Measurements from ENCODE around the gene LAIR1.

LAIR1 gene

GRCh38 chr19:54319049-54319448, 45.7 kb downstream of the LAIR1 start:
- DNase-seq = no peak

- DNase-seq = no peak
Observed at GRCh38 chr19:54317965-54318240, 46.8 kb downstream of the LAIR1 start.

GRCh38 chr19:54317108-54317964, 47.4 kb downstream of the LAIR1 start:
- DNase-seq = no peak

- no peak for DNase-seq
Observed at GRCh38 chr19:54316746-54317107, 48.0 kb downstream of the LAIR1 start.

GRCh38 chr19:54315956-54316355, 48.8 kb downstream of the LAIR1 start:
- DNase-seq = no peak

GRCh38 chr19:54312436-54313377, 52.0 kb downstream of the LAIR1 start, which contains the start of gene LILRA5:
TSS of gene LILRA5 (minus strand) at chr19:54313166. CDS start at chr19:54313019, 147 bp downstream.
- DNase-seq = peak in 2 of 51 donors; percentile 6 to 12

- DNase-seq = no peak
Observed at GRCh38 chr19:54312011-54312410, 52.7 kb downstream of the LAIR1 start.

GRCh38 chr19:54311486-54311885, 53.2 kb downstream of the LAIR1 start:
- no peak for DNase-seq

- DNase-seq = no peak
Observed at GRCh38 chr19:54310543-54310942, 54.2 kb downstream of the LAIR1 start.

GRCh38 chr19:54309811-54310210, 54.9 kb downstream of the LAIR1 start:
- DNase-seq = no peak

- DNase-seq = no peak
Observed at GRCh38 chr19:54307389-54308020, 57.2 kb downstream of the LAIR1 start.

- DNase-seq = no peak
Observed at GRCh38 chr19:54305141-54305540, 59.6 kb downstream of the LAIR1 start.

GRCh38 chr19:54302257-54302656, 62.5 kb downstream of the LAIR1 start:
- DNase-seq = no peak

All from hypothalamus (tissue), 51 donors.